SU-DHL-6 (cell line): ENCODE measurements around the gene LIPM.

Experiments
- CTCF ChIP-seq: fragments of 200-600 bp; sonication (generic); IDR thresholded peaks from one replicate; pipeline ENCODE4 v1.5.1; 2017; ENCODE audit warnings: antibody characterized with exemption, mild to moderate bottlenecking, low read length, moderate library complexity; ENCODE audit not compliant: insufficient read depth, poor library complexity, severe bottlenecking
- EZH2phosphoT487 ChIP-seq: fragments of 200-600 bp; sonication (generic), shearing (Covaris generic); conservative IDR thresholded peaks from 2 replicates; pipeline ENCODE4 v1.6.1; 2018; ENCODE audit warnings: mild to moderate bottlenecking, antibody characterized with exemption, low read length, moderate library complexity, mixed read lengths

DNA sequence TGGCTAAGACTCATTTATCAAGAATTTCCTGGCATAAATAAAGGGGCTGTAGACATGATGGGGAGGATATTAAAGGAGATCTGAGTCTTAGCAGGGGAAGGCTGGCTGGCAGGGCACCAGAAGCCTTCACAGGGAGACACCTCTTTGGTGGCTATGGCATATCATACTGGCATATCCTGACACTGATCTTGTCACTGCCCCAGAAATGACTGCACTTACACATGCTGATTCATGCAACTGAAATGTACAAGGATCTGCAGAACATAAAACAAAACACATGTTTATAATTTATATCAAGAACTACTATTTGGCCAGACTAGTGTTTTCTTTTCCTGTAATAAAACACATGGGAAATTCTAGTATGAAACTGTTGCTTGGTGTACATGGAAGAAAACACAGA lies 48.2 kb upstream of the LIPM start:
- TF ChIP-seq CTCF (no peak), EZH2phosphoT487 (no peak)
